ENCODE results near the gene IL1RAP. TPM values are rescaled to one million over a fixed set of nuclear protein-coding genes. Genes with fewer than 3 reads are reported as not detected.

IL1RAP gene
- total and polyA plus RNA-seq, 5 experiments from 2014 or later: 2.2 to 11.3 (median 3.9) TPM

DNA sequence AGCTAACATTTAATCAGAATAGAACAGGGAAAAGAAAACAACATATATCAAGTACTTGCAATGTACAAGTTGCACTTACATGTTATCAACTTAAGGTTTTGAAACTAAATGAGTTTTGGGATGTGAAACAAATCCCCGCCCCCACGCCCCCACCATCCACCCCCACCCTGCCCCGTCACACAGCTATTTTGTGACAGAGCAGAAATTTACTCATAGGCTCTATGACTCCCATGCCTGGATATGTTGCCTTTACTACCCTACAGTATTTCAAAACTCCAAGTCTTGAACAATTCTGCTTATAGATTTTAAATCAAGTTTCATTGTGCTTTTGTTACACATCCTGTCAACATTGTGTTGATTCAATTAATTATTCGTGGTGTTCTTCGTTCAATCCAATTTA is 18.1 kb upstream of the IL1RAP start:
- POLR2A ChIA-PET: no interaction called here
- peaks cover 0 to 4% (median 0%) of the 10 kb centered on the region in 3 donors for H3K36me3 Mint-ChIP-seq
- ATAC-seq: no peak
- no peak overlapping the region for H3K4me3 Mint-ChIP-seq
- H3K27ac Mint-ChIP-seq: no peak overlapping the region
- no peak for DNase-seq
- H3K27me3 Mint-ChIP-seq: peaks cover 10 to 55% (median 22%) of the 10 kb centered on the region in 5 donors
- peaks cover 0 to 2% (median 0%) of the 10 kb centered on the region in 9 donors for H3K9me3 Mint-ChIP-seq
- no peaks in the 10 kb centered on the region for H3K4me1 Mint-ChIP-seq

DNA sequence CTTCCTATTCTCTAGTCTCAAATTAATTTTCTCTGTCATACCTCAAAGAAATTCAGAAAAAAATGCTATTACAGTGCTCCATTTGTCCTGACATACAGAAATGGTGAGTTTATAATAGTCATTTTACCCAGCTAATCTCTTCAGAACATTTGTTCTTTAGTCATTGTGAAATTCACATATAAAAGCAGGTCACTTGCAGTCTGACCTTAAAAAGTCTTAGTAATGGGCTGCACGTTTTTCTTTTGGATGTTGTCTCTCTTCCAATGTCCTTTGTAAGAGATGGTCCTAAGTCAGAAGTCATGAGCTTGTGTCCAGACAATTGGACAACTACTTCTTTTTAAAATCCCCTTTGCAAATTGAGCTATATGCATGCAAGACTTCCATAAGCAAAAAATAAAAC is 17.0 kb upstream of the IL1RAP start:
- H3K27ac Mint-ChIP-seq: no peak overlapping the region
- POLR2A ChIA-PET: no interaction called here
- peaks cover 0 to 2% (median 0%) of the 10 kb centered on the region in 9 donors for H3K9me3 Mint-ChIP-seq
- no peak for DNase-seq
- peaks cover 10 to 56% (median 22%) of the 10 kb centered on the region in 5 donors for H3K27me3 Mint-ChIP-seq
- H3K4me3 Mint-ChIP-seq: no peak overlapping the region
- no peak for ATAC-seq
- peaks cover 0 to 4% (median 0%) of the 10 kb centered on the region in 3 donors for H3K36me3 Mint-ChIP-seq
- no peaks in the 10 kb centered on the region for H3K4me1 Mint-ChIP-seq

DNA sequence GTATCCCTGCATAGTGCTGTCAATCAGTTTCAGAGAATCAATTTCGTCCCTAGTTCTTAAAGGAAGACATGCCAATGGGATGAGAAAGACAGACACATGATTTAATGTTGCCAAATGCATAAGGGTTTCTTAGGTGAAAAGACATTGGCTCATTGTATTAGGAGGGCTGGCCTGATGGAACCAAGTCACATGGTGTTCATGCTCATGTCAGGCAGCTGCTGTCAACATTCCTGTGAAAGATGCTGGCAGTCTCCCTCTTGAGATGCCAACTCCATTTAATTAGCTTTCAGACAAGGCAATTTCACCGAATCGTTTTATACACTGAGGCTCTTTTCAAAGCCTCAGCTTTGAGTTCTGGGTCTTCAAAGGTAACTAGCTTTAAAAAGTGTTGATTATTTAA is 16.1 kb upstream of the IL1RAP start:
- H3K27ac Mint-ChIP-seq: no peak overlapping the region
- H3K4me3 Mint-ChIP-seq: no peak overlapping the region
- H3K27me3 Mint-ChIP-seq: peaks cover 10 to 59% (median 18%) of the 10 kb centered on the region in 5 donors
- POLR2A ChIA-PET: interaction anchor here (1.0 kb wide), 1 partner anchor 16 kb away, joined by 5 read pairs; the partner anchor contains the start of gene IL1RAP
- DNase-seq (no peak), ATAC-seq (no peak)
- peaks cover 0 to 2% (median 0%) of the 10 kb centered on the region in 9 donors for H3K9me3 Mint-ChIP-seq
- no peaks in the 10 kb centered on the region for H3K4me1 Mint-ChIP-seq
- H3K36me3 Mint-ChIP-seq: peaks cover 0 to 4% (median 0%) of the 10 kb centered on the region in 3 donors

DNA sequence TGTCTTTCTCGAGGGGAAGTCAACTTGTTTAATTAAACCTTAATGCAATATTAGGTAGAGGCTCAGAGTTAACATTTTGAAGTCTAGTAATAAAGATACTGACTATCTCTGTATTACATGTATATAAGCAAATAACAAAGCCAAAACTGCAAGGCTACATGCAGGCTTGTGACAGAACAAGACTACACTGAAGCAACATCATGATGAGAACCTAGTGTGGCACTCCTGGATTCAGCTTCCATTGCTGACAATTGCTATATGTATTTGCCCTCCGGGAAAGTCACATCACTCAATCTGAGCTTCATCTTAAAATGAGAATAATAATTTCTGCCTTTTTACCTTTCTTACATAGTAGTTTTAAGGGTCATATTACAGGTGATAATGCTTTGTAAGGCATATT is 15.6 kb upstream of the IL1RAP start:
- no peak for ATAC-seq
- Mint-ChIP-seq H3K27ac (no peak overlapping the region), H3K27me3 (peaks cover 8 to 59% (median 17%) of the 10 kb centered on the region in 5 donors), H3K9me3 (peaks cover 0 to 2% (median 0%) of the 10 kb centered on the region in 9 donors), H3K36me3 (peaks cover 0 to 4% (median 0%) of the 10 kb centered on the region in 3 donors), H3K4me1 (no peaks in the 10 kb centered on the region), H3K4me3 (no peak overlapping the region)
- POLR2A ChIA-PET: interaction anchor here (1.0 kb wide), 1 partner anchor 15 kb away, joined by 5 read pairs; the partner anchor contains the start of gene IL1RAP
- no peak for DNase-seq

DNA sequence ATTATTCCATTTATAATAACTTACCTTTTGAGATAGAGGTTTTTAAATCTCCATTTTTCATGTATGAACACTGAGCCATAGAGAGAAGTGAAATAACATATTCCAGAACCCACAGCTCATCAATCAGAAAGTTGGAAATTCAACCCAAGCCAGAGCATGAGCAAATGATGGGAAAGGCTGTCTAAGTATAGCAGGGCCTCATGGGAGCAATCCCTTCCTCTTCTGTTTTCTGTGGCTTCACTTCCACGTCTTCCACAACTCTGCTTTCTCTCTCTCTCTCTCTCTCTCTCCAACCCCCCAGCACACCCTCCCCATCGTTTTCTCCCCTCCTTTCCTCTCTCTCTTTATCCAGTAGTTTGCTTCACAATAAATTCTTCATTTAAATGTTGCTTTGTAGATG is 14.8 kb upstream of the IL1RAP start:
- Mint-ChIP-seq H3K36me3 (no peaks in the 10 kb centered on the region), H3K9me3 (peaks cover 0 to 2% (median 0%) of the 10 kb centered on the region in 9 donors), H3K27ac (no peak overlapping the region), H3K27me3 (peaks cover 7 to 52% (median 17%) of the 10 kb centered on the region in 5 donors), H3K4me1 (no peaks in the 10 kb centered on the region), H3K4me3 (no peak overlapping the region)
- POLR2A ChIA-PET: no interaction called here
- DNase-seq (no peak), ATAC-seq (no peak)

DNA sequence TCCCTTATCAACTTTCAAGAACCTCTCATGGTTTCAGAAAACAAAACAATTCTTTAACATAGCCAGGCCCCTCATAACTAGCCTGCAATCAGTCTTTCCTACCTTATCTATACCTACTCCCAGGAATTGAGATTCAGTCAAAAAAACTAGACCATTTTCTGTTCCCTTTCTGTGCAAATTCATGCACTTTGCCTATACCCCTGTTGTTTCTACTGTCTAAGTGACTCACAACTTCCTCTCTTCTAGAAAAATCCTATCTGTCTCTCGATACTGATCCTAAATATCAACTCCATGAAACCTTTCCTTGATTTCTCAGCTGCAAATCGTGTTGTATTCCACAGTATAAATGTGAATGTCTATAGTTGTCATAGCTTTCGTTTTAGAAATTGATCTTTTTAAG is 10.9 kb upstream of the IL1RAP start:
- H3K4me3 Mint-ChIP-seq: no peak overlapping the region
- DNase-seq (no peak), ATAC-seq (no peak)
- H3K4me1 Mint-ChIP-seq: no peaks in the 10 kb centered on the region
- H3K36me3 Mint-ChIP-seq: no peaks in the 10 kb centered on the region
- no peak overlapping the region for H3K27ac Mint-ChIP-seq
- POLR2A ChIA-PET: no interaction called here
- H3K27me3 Mint-ChIP-seq: peaks cover 3 to 30% (median 17%) of the 10 kb centered on the region in 5 donors
- H3K9me3 Mint-ChIP-seq: peaks cover 0 to 2% (median 0%) of the 10 kb centered on the region in 9 donors

DNA sequence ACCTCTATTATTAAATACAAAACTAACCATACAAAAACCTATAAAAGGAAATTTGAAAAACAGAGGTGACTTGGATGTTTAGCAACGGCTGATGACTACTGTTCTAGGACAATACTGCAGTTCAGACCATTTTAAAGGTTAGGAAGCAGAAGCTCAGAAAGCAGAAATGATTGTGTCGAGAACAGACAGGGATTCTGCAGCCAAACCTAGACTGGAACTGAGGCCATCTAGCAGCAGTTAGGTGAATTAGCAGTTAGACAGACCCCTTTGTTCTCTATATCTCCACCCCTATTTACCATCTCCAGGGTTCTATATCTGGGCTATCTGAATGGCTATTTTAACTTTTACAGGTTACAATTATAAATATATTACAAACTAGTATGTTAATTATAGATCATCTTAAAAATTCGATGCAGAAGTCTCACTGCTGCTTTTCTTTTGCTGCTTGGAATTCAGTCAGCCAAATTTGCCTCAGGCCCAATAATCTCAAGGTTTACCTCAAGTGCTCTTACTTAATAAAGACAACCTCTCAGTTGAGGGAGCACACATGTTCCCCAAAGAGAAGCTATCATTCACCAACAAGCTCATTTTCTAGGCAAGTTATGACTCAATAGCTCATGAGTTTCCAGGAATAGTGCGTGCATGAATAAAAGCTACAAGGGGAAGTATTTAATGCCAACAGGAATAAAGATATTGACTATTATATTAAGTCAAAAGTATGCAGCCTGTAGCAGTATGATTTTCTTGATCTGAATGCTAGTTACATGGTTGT is 9.3 kb upstream of the IL1RAP start:
- no peak overlapping the region for H3K27ac Mint-ChIP-seq
- POLR2A ChIA-PET: interaction anchor here (1.1 kb wide), 1 partner anchor 9 kb away, joined by 4 read pairs; no protein-coding TSS in a partner anchor
- peaks cover 0 to 2% (median 0%) of the 10 kb centered on the region in 9 donors for H3K9me3 Mint-ChIP-seq
- DNase-seq: no peak
- no peaks in the 10 kb centered on the region for H3K36me3 Mint-ChIP-seq
- H3K4me3 Mint-ChIP-seq: no peak overlapping the region
- H3K4me1 Mint-ChIP-seq: peaks cover 0 to 2% (median 0%) of the 10 kb centered on the region in 4 donors
- no peak for ATAC-seq
- H3K27me3 Mint-ChIP-seq: peaks cover 3 to 21% (median 14%) of the 10 kb centered on the region in 5 donors

DNA sequence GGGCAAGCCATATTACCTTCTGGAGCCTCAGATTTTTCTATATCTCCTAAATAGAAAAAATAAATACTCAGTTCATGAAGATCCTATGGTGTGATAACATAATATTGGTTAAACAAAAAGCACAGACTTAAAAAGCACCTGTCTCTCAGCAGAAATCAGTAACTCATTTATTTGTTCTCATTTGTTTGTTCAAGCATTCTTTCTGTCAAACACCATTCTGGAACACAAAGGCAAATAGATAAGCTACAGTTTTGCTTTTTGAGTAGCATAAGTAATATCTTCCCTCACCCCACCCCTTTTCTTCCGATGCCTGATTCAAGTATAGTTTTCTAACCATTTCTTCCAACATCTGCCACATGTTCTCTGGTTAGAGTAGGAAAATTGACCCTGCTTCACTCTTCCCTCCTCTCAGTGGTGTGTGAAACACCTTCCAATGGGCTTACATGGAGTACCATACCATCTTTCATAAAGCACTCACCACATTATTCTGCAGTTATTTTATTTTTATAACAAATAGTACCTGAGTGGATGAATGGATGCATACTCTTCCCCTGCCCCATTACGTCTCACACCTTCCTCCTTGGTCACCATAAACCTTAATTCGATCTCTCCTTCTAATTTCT is 8.4 kb upstream of the IL1RAP start:
- POLR2A ChIA-PET: interaction anchor here (1.1 kb wide), 1 partner anchor 8 kb away, joined by 4 read pairs; no protein-coding TSS in a partner anchor
- H3K4me3 Mint-ChIP-seq: no peak overlapping the region
- DNase-seq (no peak), ATAC-seq (no peak)
- H3K27ac Mint-ChIP-seq: no peak overlapping the region
- H3K4me1 Mint-ChIP-seq: peaks cover 0 to 2% (median 0%) of the 10 kb centered on the region in 4 donors
- H3K27me3 Mint-ChIP-seq: peaks cover 3 to 17% (median 13%) of the 10 kb centered on the region in 5 donors
- H3K9me3 Mint-ChIP-seq: peaks cover 0 to 1% (median 0%) of the 10 kb centered on the region in 9 donors
- H3K36me3 Mint-ChIP-seq: no peaks in the 10 kb centered on the region

DNA sequence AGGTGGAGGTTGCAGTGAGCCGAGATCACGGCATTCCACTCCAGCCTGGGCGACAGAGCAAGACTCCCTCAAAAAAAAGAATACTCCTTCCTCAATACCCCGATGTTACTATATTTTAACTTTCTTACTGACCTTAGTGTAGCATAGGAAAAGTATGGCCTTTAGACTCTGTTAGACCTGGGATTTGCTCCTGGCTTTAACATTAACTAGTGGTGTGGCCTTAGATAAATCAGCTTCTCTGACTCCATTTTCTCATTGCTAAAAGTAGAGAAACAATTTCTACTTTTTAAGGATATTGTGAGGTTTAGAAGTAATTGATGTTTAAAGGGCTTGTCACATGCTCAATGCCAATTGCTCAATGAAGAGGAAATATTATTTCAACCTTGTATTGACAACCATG is 7.6 kb upstream of the IL1RAP start:
- POLR2A ChIA-PET: no interaction called here
- H3K9me3 Mint-ChIP-seq: no peaks in the 10 kb centered on the region
- H3K4me3 Mint-ChIP-seq: no peak overlapping the region
- ATAC-seq: no peak
- no peak for DNase-seq
- H3K36me3 Mint-ChIP-seq: no peaks in the 10 kb centered on the region
- no peak overlapping the region for H3K27ac Mint-ChIP-seq
- peaks cover 1 to 12% (median 9%) of the 10 kb centered on the region in 5 donors for H3K27me3 Mint-ChIP-seq
- peaks cover 0 to 2% (median 0%) of the 10 kb centered on the region in 4 donors for H3K4me1 Mint-ChIP-seq

DNA sequence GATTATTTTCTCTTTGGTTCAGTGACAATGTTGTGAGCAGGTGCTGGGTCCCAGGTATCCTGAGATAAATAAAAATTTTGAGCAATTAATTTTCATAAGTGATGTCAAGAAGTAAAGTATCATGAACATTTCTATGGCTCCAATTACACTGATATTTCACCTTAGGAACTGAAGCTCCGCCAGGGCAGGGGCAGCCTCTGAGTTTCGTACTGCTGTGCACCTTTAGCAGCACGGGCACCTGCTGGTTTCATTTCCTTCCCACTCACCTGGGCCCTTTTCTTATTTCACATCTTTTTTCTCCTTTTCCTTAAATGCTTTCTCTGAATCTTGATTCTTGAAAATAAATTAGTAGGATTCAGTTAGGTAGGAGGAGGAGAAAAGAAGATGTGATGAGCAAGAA is 1.2 kb upstream of the IL1RAP start:
- H3K27ac Mint-ChIP-seq: peak overlapping the region; percentile 82 to 98 (median 96)
- peaks cover 16 to 40% (median 30%) of the 10 kb centered on the region in 4 donors for H3K4me1 Mint-ChIP-seq
- H3K27me3 Mint-ChIP-seq: no peaks in the 10 kb centered on the region
- no peaks in the 10 kb centered on the region for H3K9me3 Mint-ChIP-seq
- ATAC-seq (no peak), DNase-seq (no peak)
- no peaks in the 10 kb centered on the region for H3K36me3 Mint-ChIP-seq
- H3K4me3 Mint-ChIP-seq: peak overlapping the region; percentile 79 to 96 (median 93)
- POLR2A ChIA-PET: interaction anchor here (1.2 to 1.4 kb wide), 3 partner anchors 8 to 15 kb away, joined by 4 to 5 read pairs (median 4); no protein-coding TSS in a partner anchor

DNA sequence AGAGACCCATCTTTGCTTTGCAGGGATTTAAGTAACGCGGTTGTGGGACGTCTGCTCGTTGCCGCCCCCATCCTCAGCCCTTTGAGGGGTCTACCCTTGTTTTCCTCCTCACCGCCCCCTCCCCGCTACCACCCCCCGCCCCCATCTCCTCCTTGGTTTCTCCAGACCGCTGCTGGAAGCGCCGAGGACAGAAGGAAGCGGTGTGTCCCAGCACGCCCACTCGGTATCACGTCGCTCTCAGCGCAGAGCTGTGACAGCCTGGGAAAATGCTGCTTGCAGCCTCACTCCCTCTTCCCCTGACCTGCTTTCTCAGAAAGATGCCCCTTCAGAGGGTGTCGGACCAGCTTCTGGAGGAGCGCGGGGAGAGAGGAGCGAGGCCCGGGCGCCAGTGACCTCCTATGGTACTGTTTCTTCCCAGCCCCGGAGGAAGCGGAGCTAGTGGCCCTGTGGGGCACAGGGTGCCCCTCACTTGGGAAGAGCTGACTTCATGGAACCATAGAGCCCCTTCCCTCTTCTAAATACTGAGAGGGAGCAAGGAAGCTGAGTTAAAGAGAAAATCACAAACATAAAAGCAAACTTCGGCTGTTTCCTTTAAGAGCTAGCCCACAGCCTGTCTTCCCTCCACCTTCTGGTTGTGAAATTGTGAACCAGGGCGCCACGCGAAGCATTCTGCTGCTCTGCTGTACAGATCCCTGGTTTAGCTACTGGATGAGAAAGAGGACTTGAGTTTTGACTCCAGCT is 698 bp downstream of the IL1RAP start:
- no peaks in the 10 kb centered on the region for H3K27me3 Mint-ChIP-seq
- peak overlapping the region; percentile 79 to 96 (median 93) for H3K4me3 Mint-ChIP-seq
- peaks cover 3 to 6% (median 4%) of the 10 kb centered on the region in 3 donors for H3K36me3 Mint-ChIP-seq
- no peaks in the 10 kb centered on the region for H3K9me3 Mint-ChIP-seq
- peaks cover 13 to 46% (median 32%) of the 10 kb centered on the region in 4 donors for H3K4me1 Mint-ChIP-seq
- ATAC-seq (peak in 1 of 2 donors; percentile 11), DNase-seq (peak; percentile 2 to 65 (median 24))
- peak overlapping the region; percentile 82 to 97 (median 94) for H3K27ac Mint-ChIP-seq
- POLR2A ChIA-PET: interaction anchor here (0.6 to 1.4 kb wide), 4 partner anchors 12 to 695 kb away, joined by 3 to 5 read pairs (median 4); no protein-coding TSS in a partner anchor

DNA sequence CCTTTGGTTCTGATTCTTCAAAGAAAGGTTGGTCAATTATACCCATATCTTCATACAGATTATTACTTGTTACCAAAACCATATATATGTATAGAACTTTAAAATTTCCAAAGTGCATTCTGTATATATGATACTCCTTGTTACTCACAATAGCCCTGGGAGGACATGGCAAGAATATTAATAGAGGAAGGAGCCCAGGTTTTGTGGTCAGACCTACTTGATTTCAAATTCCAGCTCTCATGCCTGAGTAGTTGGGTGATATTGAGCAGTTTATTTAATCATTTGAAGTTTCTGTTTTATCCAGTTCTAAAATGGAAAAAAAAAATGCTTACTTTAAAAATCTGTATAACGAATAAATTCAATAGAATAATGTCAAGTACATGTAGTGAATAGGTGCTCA is 2.5 kb downstream of the IL1RAP start:
- H3K36me3 Mint-ChIP-seq: peaks cover 3 to 9% (median 4%) of the 10 kb centered on the region in 3 donors
- H3K27ac Mint-ChIP-seq: peak overlapping the region in 3 of 10 donors; percentile 1 to 93 (median 47)
- POLR2A ChIA-PET: no interaction called here
- DNase-seq: no peak
- H3K4me3 Mint-ChIP-seq: peak overlapping the region in 1 of 10 donors; percentile 95
- H3K27me3 Mint-ChIP-seq: no peaks in the 10 kb centered on the region
- ATAC-seq: no peak
- H3K9me3 Mint-ChIP-seq: no peaks in the 10 kb centered on the region
- peaks cover 13 to 46% (median 33%) of the 10 kb centered on the region in 4 donors for H3K4me1 Mint-ChIP-seq
